Measurements from ENCODE around the gene POLR2C. TPM values are rescaled to one million over a fixed set of nuclear protein-coding genes. Genes with fewer than 3 reads are reported as not detected.

The POLR2C gene
- total and polyA plus RNA-seq, 2 of the 13 experiments (the other 11 are each of a cell fraction or from before 2014, with no cell fraction given) = 104 to 216 TPM

DNA sequence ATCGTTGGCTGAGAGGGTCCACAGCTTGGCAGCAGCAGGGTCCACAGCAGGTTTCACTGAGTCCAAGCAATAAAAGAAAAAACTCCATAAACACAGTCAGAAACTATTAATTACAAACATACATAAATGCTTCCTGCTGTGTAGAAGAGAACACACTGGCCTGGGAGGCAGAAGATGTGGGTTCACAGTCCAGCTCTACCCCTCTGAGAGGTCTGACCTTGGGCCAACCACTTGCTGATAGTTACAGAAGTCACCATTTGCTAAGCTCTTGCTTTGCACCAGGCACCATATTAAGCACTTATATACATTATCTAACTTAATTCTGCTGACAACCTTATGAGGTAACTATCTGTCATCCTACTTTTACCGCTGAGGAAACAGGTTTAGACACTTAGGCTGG, 30.0 kb upstream of the POLR2C start (continued):
- TF ChIP-seq, protein P1, sequence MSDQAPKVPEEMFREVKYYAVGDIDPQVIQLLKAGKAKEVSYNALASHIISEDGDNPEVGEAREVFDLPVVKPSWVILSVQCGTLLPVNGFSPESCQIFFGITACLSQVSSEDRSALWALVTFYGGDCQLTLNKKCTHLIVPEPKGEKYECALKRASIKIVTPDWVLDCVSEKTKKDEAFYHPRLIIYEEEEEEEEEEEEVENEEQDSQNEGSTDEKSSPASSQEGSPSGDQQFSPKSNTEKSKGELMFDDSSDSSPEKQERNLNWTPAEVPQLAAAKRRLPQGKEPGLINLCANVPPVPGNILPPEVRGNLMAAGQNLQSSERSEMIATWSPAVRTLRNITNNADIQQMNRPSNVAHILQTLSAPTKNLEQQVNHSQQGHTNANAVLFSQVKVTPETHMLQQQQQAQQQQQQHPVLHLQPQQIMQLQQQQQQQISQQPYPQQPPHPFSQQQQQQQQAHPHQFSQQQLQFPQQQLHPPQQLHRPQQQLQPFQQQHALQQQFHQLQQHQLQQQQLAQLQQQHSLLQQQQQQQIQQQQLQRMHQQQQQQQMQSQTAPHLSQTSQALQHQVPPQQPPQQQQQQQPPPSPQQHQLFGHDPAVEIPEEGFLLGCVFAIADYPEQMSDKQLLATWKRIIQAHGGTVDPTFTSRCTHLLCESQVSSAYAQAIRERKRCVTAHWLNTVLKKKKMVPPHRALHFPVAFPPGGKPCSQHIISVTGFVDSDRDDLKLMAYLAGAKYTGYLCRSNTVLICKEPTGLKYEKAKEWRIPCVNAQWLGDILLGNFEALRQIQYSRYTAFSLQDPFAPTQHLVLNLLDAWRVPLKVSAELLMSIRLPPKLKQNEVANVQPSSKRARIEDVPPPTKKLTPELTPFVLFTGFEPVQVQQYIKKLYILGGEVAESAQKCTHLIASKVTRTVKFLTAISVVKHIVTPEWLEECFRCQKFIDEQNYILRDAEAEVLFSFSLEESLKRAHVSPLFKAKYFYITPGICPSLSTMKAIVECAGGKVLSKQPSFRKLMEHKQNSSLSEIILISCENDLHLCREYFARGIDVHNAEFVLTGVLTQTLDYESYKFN (CRISPR knock-in tag; conservative IDR thresholded peaks at IDR 0.05) = peak; percentile 46
- TF ChIP-seq IKZF4 (CRISPR knock-in tag; IDR thresholded peaks at IDR 0.05; ENCODE audit: borderline replicate concordance, low read depth, not compliant biosample characterization) (no peak), GFI1 (CRISPR knock-in tag; IDR thresholded peaks at IDR 0.05; ENCODE audit: borderline replicate concordance) (no peak), REL (CRISPR knock-in tag; conservative IDR thresholded peaks at IDR 0.05) (no peak), ESRRA (CRISPR knock-in tag; IDR thresholded peaks at IDR 0.05; ENCODE audit: low read depth) (peak; percentile 72; the same call in 1 of the 2 replicates), SUZ12 (IDR thresholded peaks at IDR 0.05; ENCODE audit: low read depth, low read length) (no peak), ZNF629 (CRISPR knock-in tag; conservative IDR thresholded peaks at IDR 0.05) (no peak), RNF2 (conservative IDR thresholded peaks at IDR 0.05; ENCODE audit: low read depth) (no peak), ZKSCAN8 (CRISPR knock-in tag; IDR thresholded peaks at IDR 0.05; ENCODE audit: borderline replicate concordance) (no peak), ZNF235 (CRISPR knock-in tag; IDR thresholded peaks at IDR 0.05; ENCODE audit: borderline replicate concordance) (no peak), ZFAT (CRISPR knock-in tag; conservative IDR thresholded peaks at IDR 0.05) (no peak)
- TF ChIP-seq, protein P2, sequence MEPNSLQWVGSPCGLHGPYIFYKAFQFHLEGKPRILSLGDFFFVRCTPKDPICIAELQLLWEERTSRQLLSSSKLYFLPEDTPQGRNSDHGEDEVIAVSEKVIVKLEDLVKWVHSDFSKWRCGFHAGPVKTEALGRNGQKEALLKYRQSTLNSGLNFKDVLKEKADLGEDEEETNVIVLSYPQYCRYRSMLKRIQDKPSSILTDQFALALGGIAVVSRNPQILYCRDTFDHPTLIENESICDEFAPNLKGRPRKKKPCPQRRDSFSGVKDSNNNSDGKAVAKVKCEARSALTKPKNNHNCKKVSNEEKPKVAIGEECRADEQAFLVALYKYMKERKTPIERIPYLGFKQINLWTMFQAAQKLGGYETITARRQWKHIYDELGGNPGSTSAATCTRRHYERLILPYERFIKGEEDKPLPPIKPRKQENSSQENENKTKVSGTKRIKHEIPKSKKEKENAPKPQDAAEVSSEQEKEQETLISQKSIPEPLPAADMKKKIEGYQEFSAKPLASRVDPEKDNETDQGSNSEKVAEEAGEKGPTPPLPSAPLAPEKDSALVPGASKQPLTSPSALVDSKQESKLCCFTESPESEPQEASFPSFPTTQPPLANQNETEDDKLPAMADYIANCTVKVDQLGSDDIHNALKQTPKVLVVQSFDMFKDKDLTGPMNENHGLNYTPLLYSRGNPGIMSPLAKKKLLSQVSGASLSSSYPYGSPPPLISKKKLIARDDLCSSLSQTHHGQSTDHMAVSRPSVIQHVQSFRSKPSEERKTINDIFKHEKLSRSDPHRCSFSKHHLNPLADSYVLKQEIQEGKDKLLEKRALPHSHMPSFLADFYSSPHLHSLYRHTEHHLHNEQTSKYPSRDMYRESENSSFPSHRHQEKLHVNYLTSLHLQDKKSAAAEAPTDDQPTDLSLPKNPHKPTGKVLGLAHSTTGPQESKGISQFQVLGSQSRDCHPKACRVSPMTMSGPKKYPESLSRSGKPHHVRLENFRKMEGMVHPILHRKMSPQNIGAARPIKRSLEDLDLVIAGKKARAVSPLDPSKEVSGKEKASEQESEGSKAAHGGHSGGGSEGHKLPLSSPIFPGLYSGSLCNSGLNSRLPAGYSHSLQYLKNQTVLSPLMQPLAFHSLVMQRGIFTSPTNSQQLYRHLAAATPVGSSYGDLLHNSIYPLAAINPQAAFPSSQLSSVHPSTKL (CRISPR knock-in tag; IDR thresholded peaks at IDR 0.05) = peak; percentile 57; the same call in 1 of the 2 replicates
- TF ChIP-seq, protein P3, sequence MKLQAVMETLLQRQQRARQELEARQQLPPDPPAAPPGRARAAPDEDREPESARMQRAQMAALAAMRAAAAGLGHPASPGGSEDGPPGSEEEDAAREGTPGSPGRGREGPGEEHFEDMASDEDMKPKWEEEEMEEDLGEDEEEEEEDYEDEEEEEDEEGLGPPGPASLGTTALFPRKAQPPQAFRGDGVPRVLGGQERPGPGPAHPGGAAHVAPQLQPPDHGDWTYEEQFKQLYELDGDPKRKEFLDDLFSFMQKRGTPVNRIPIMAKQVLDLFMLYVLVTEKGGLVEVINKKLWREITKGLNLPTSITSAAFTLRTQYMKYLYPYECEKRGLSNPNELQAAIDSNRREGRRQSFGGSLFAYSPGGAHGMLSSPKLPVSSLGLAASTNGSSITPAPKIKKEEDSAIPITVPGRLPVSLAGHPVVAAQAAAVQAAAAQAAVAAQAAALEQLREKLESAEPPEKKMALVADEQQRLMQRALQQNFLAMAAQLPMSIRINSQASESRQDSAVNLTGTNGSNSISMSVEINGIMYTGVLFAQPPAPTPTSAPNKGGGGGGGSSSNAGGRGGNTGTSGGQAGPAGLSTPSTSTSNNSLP (IDR thresholded peaks at IDR 0.05; ENCODE audit: low read depth, low read length) = no peak
